HepG2 (cell line): ENCODE results near the gene C20orf144. TPM values are rescaled to one million over a fixed set of nuclear protein-coding genes. Genes with fewer than 3 reads are reported as not detected.

Source experiments
- AGO2 ChIP-seq: fragments of 200-400 bp; formaldehyde crosslinking; optimal IDR thresholded peaks from 2 replicates; pipeline ENCODE3; 2017; ENCODE audit warnings: mild to moderate bottlenecking, low read depth, low read length, moderate library complexity
- PAF1 ChIP-seq: IDR thresholded peaks from 2 replicates; pipeline ENCODE4 v1.6.1; 2016; ENCODE audit warnings: missing genetic modification reagents, missing compliant biosample characterization
- PCBP1 ChIP-seq: fragments of 200-400 bp; formaldehyde crosslinking; IDR thresholded peaks from 2 replicates; pipeline ENCODE4 v1.6.1; 2017; ENCODE audit warnings: mild to moderate bottlenecking, low read depth, low read length, borderline replicate concordance
- RBFOX2 ChIP-seq: fragments of 200-400 bp; formaldehyde crosslinking; IDR thresholded peaks from 2 replicates; pipeline ENCODE4 v1.6.1; 2017; ENCODE audit warnings: low read depth, mild to moderate bottlenecking, low read length
- SOX6 ChIP-seq, 2 experiments: fragments of 450-650 bp in 1 of 2; sonication (generic) in 1 of 2; formaldehyde crosslinking in 1 of 2; IDR thresholded peaks; 2 replicates each; pipeline versions ENCODE4 v1.4.0 to v1.6.1; 2017 to 2020; ENCODE audit warnings: antibody characterized with exemption in 1 of 2, mild to moderate bottlenecking in 1 of 2, missing genetic modification reagents in 1 of 2
- SSRP1 ChIP-seq: IDR thresholded peaks from 2 replicates; pipeline ENCODE4 v1.6.1; 2016; ENCODE audit warnings: control low read depth
- TCF7L2 ChIP-seq: IDR thresholded peaks from 2 replicates; pipeline ENCODE4 v1.6.1; 2011; ENCODE audit warnings: mild to moderate bottlenecking, low read depth, low read length, moderate library complexity
- U2AF2 ChIP-seq: fragments of 200-400 bp; formaldehyde crosslinking; IDR thresholded peaks from 2 replicates; pipeline ENCODE4 v1.6.1; 2017; ENCODE audit warnings: low read depth, mild to moderate bottlenecking, low read length
- XBP1 ChIP-seq: sonication (generic); formaldehyde crosslinking; IDR thresholded peaks from 2 replicates; pipeline ENCODE4 v1.5.0; 2020; ENCODE audit warnings: missing genetic modification reagents
- ZBTB4 ChIP-seq: sonication (generic); formaldehyde crosslinking; IDR thresholded peaks from 2 replicates; pipeline ENCODE4 v1.4.0; 2020; ENCODE audit warnings: missing genetic modification reagents, mild to moderate bottlenecking, borderline replicate concordance
- ZNF318 ChIP-seq: sonication (generic); formaldehyde crosslinking; IDR thresholded peaks from 2 replicates; pipeline ENCODE4 v1.4.0; 2020; ENCODE audit warnings: mild to moderate bottlenecking, missing genetic modification reagents
- ZNF335 ChIP-seq: sonication (generic); formaldehyde crosslinking; IDR thresholded peaks from 2 replicates; pipeline ENCODE4 v1.4.0; 2020; ENCODE audit warnings: missing genetic modification reagents
- ZNF350 ChIP-seq: sonication (generic); formaldehyde crosslinking; IDR thresholded peaks from 2 replicates; pipeline ENCODE4 v1.4.0; 2020; ENCODE audit warnings: mild to moderate bottlenecking, low read depth, missing genetic modification reagents, borderline replicate concordance
- ZNF567 ChIP-seq: sonication (generic); formaldehyde crosslinking; IDR thresholded peaks from 2 replicates; pipeline ENCODE4 v1.8.1; 2023; ENCODE audit warnings: mild to moderate bottlenecking, missing genetic modification reagents, borderline replicate concordance
- polyA plus RNA-seq, 8 experiments: library from polyadenylated mRNA; depleted of rRNA in 3 of 8; stranded (reverse) in 7 of 8; unstranded in 1 of 8; fragments of >200 nt; fragmentation: Illumina TruSeq in 4 of 8; extraction: Trizol in 4 of 8; gene quantifications; 2 replicates each; pipeline versions ENCODE4 v1.2.1 to v1.2.3, GENCODE V29; 2011 to 2016; ENCODE audit warnings: low read depth in 4 of 8, missing spikeins in 1 of 8, mixed read lengths in 1 of 8; ENCODE audit not compliant: insufficient read depth in 1 of 8
- total RNA-seq, 5 experiments: library from RNA; depleted of rRNA; stranded (reverse); fragments of >200 nt; fragmentation: Illumina TruSeq; extraction: Trizol; gene quantifications; 2 replicates each; pipeline ENCODE4 v1.2.3, GENCODE V29; 2016; ENCODE audit warnings: low read depth in 1 of 5

C20orf144 gene
- total and polyA plus RNA-seq, 2 of the 13 experiments (the other 11 are each of a cell fraction or from before 2014, with no cell fraction given): 0.09 to 0.16 TPM

- TF ChIP-seq ZNF318 (no peak), ZNF335 (CRISPR knock-in tag) (no peak), PCBP1 (0 out of 2 replicates have a peak, but pooled peaks have one; percentile 53), ZBTB4 (CRISPR knock-in tag) (no peak), SOX6 (IDR thresholded peaks at IDR 0.05) (no peak), SOX6 (CRISPR knock-in tag; IDR thresholded peaks at IDR 0.05) (no peak), XBP1 (CRISPR knock-in tag) (no peak), TCF7L2 (no peak), AGO2 (peak; percentile 93), ZNF350 (CRISPR knock-in tag) (no peak), PAF1 (CRISPR knock-in tag) (peak; percentile 21; the same call in 1 of the 2 replicates), SSRP1 (CRISPR knock-in tag) (peak; percentile 22; the same call in 1 of the 2 replicates), U2AF2 (no peak), ZNF567 (no peak), RBFOX2 (no peak)
Measured at GRCh38 chr20:33654680-33655161, 7.4 kb upstream of the C20orf144 start (continued).
